Retinal pigment epithelial cell (primary cell): Measurements from ENCODE around the gene TMEM184A.

Experiments used
- DNase-seq: peaks from one replicate; pipeline ENCODE4 v3.0.0-alpha.2; 2010; ENCODE audit warnings: low read depth
- H3K4me3 ChIP-seq: 2 replicates; pipeline ENCODE4 v1.5.1; 2011; ENCODE audit warnings: mild to moderate bottlenecking, low read length, control low read depth, moderate library complexity
- CTCF ChIP-seq: conservative IDR thresholded peaks from 2 replicates; pipeline ENCODE4 v1.5.1; 2011; ENCODE audit warnings: low read depth, low read length, control low read depth, inconsistent platforms

TMEM184A gene

GRCh38 chr7:1555813-1556543 lies at the start of gene TMEM184A:
TMEM184A (minus strand) TSS chr7:1556205; CDS start chr7:1555484, 721 bp downstream.
- DNase-seq = no peak
- H3K4me3 ChIP-seq = no peak within 1 kb of the TSS
- peak; percentile 64 for TF ChIP-seq CTCF

GRCh38 chr7:1604383-1604782 lies 48.4 kb upstream of the TMEM184A start:
- DNase-seq = no peak
- TF ChIP-seq CTCF = no peak
- no peak overlapping the region for H3K4me3 ChIP-seq

- no peak for TF ChIP-seq CTCF
- H3K4me3 ChIP-seq = no peak overlapping the region
- DNase-seq = no peak
Observed at GRCh38 chr7:1603346-1604225, 47.6 kb upstream of the TMEM184A start.

GRCh38 chr7:1602386-1602785 lies 46.4 kb upstream of the TMEM184A start:
- no peak for TF ChIP-seq CTCF
- no peak for DNase-seq
- no peak overlapping the region for H3K4me3 ChIP-seq

- TF ChIP-seq CTCF = no peak
- H3K4me3 ChIP-seq = no peak overlapping the region
- no peak for DNase-seq
Observed at GRCh38 chr7:1601956-1602355, 46.0 kb upstream of the TMEM184A start.

- no peak overlapping the region for H3K4me3 ChIP-seq
- no peak for TF ChIP-seq CTCF
- DNase-seq = no peak
Observed at GRCh38 chr7:1599640-1600395, 43.8 kb upstream of the TMEM184A start.
